B cell (primary cell): ENCODE data around the gene ABI3BP.

Experiments used
- CTCF ChIP-seq: fragments of 200-600 bp; IDR thresholded peaks from one replicate; pipeline ENCODE4 v1.8.0; 2022; ENCODE audit warnings: antibody characterized with exemption, mild to moderate bottlenecking
- EZH2 ChIP-seq: IDR thresholded peaks from 2 replicates; pipeline ENCODE4 v1.6.1; 2012; ENCODE audit warnings: borderline replicate concordance, low read depth, mild to moderate bottlenecking, moderate library complexity, low read length; ENCODE audit not compliant: insufficient read depth, poor library complexity, severe bottlenecking

GRCh38 chr3:100765437-100765975 lies 227.7 kb downstream of the ABI3BP start:
- no peak for TF ChIP-seq CTCF
- no peak for TF ChIP-seq EZH2
